OCI-LY7 (cell line): ENCODE results near the gene NCS1. TPM values are rescaled to one million over a fixed set of nuclear protein-coding genes. Genes with fewer than 3 reads are reported as not detected.

Experiments
- BruUV-seq: library from RNA; stranded (reverse); fragments of 400-500 nt; replicated peaks from 2 replicates; lab custom pipeline; 2021; lab: Mats Ljungman, UMichigan
- CTCF ChIA-PET: fragments of 300-600 bp; sonication (Branson Sonifier 250); formaldehyde crosslinking; loops from one replicate; lab custom pipeline; 2022; ENCODE audit warnings: antibody characterized with exemption; ENCODE audit not compliant: unreplicated experiment; lab: Charles Lee
- POLR2A ChIA-PET: fragments of 300-600 bp; sonication (Branson Sonifier 250); formaldehyde crosslinking; loops from one replicate; lab custom pipeline; 2022; ENCODE audit warnings: antibody characterized with exemption; lab: Charles Lee
- DNase-seq: peaks from one replicate; pipeline ENCODE4 v3.0.0-alpha.2; 2015; ENCODE audit warnings: low spot score
- H2AFZ ChIP-seq: fragments of 200-600 bp; sonication (generic), shearing (Covaris generic); 2 replicates; pipeline ENCODE4 v1.6.1; 2014; ENCODE audit warnings: mild to moderate bottlenecking, antibody characterized with exemption, low read length, moderate library complexity
- H3K27ac ChIP-seq: fragments of 200-600 bp; sonication (generic); 2 replicates; pipeline ENCODE4 v1.5.1; 2014; ENCODE audit warnings: mixed run types, low read depth, mild to moderate bottlenecking, moderate library complexity, low read length, inconsistent platforms; ENCODE audit not compliant: poor library complexity, severe bottlenecking
- H3K36me3 ChIP-seq: fragments of 200-600 bp; sonication (generic); 2 replicates; pipeline ENCODE4 v1.6.1; 2014; ENCODE audit warnings: mild to moderate bottlenecking, antibody characterized with exemption, low read length, moderate library complexity, mixed read lengths; ENCODE audit not compliant: insufficient read depth
- H3K4me1 ChIP-seq: fragments of 200-600 bp; sonication (generic); 2 replicates; pipeline ENCODE4 v1.5.1; 2014; ENCODE audit warnings: mild to moderate bottlenecking, low read length; ENCODE audit not compliant: insufficient read depth, poor library complexity, severe bottlenecking
- H3K4me2 ChIP-seq: fragments of 200-600 bp; sonication (generic); 2 replicates; pipeline ENCODE4 v1.6.1; 2014; ENCODE audit warnings: mild to moderate bottlenecking, low read length
- H3K4me3 ChIP-seq: fragments of 200-600 bp; sonication (generic); 2 replicates; pipeline ENCODE4 v1.5.1; 2014; ENCODE audit warnings: mild to moderate bottlenecking, low read depth, low read length; ENCODE audit not compliant: poor library complexity, severe bottlenecking
- H3K79me2 ChIP-seq: fragments of 200-600 bp; sonication (generic); 2 replicates; pipeline ENCODE4 v1.6.1; 2016; ENCODE audit warnings: low read depth, mild to moderate bottlenecking, low read length, moderate library complexity, mixed read lengths; ENCODE audit not compliant: insufficient read depth
- H3K9me2 ChIP-seq: fragments of 200-600 bp; sonication (generic); 2 replicates; pipeline ENCODE4 v1.6.1; 2016; ENCODE audit warnings: mild to moderate bottlenecking, low read length, mixed read lengths; ENCODE audit not compliant: insufficient read depth
- H3K9me3 ChIP-seq: fragments of 200-600 bp; sonication (generic); 2 replicates; pipeline ENCODE4 v1.6.1; 2014; ENCODE audit warnings: mild to moderate bottlenecking, mixed run types, low read length, mixed read lengths
- H4K20me1 ChIP-seq: fragments of 200-600 bp; sonication (generic); 2 replicates; pipeline ENCODE4 v1.6.1; 2014; ENCODE audit warnings: mild to moderate bottlenecking, antibody characterized with exemption, low read length, moderate library complexity, mixed read lengths; ENCODE audit not compliant: insufficient read depth
- EZH2phosphoT487 ChIP-seq: fragments of 200-600 bp; sonication (generic); IDR thresholded peaks from 2 replicates; pipeline ENCODE4 v1.6.1; 2018; ENCODE audit warnings: low read depth, borderline replicate concordance, mild to moderate bottlenecking, mixed run types, antibody characterized with exemption, low read length, moderate library complexity, mixed read lengths
- intact Hi-C: fragments of 100-400 bp; cut with micrococcal nuclease; formaldehyde crosslinking; loops from one replicate; pipeline ENCODE4 v1.10.0; 2022; ENCODE audit not compliant: unreplicated experiment
- total RNA-seq, 2 experiments: library from RNA; depleted of rRNA in 1 of 2; stranded (reverse); fragments of >200 nt in 1 of 2; shearing (Covaris generic) in 1 of 2; gene quantifications; 2 replicates each; pipeline ENCODE4 v1.2.3, GENCODE V29; 2014 to 2022
- TF ChIP-seq, protein P1 (sequence below): fragments of 200-600 bp; sonication (generic); conservative IDR thresholded peaks from 2 replicates; pipeline ENCODE4 v1.5.1; 2014; ENCODE audit warnings: mild to moderate bottlenecking, antibody characterized with exemption, low read length, moderate library complexity, mixed read lengths

NCS1 gene
- total RNA-seq, 2 experiments from 2014 or later, result not detected

DNA sequence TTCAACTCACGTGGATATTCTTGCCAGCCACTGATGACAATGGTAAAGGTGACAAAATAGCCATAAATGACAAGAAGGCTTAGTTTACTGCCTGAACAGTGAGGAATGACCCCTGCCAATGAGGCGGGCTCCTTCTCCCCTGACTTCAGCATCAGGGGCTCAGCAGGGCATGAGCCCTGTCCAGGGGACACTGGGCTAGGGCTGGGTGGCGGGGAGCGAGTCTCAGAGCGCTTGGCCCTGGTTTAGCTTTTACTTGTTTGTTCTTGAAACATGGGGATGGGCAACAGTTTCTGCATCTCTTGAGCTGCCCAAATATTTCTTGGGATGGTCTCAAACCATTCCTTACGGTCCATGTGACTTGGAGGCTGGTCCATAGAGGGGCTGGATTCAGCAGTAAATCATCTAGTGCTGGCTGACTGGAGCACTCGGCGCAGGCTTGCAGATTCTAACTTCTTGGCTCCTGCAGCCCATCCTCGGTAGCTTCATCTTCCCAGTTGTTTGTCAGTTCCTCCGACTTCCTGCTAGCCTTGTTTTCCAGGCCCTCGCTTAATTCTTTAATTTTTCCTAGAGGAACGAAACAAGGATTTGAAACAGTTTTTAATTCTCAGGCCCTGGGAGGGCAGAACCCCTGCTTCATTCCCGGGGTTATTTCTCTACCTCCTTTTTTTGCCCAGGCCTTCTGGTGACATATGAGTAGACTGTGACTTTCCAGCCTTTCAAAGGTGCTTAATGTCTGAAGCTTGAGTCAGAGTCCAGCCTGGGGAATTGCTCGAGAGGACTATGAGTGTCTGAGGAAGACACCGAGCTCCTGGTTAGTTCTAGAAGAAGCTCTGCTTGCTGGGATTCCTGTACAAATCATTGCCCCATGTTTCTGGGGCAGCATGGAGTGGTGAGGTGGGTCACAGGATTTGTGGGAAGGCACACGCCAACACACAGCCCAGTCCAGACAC lies 88.9 kb downstream of the NCS1 start:
- no TSS peak for BruUV-seq
- ChIA-PET CTCF (no interaction called here), POLR2A (no interaction called here)
- Histone ChIP-seq H3K4me3 (no peak overlapping the region), H3K9me2 (no peaks in the 10 kb centered on the region), H3K27ac (no peak overlapping the region), H3K4me2 (no peak overlapping the region), H3K79me2 (no peaks in the 10 kb centered on the region), H3K36me3 (no peaks in the 10 kb centered on the region), H3K4me1 (no peaks in the 10 kb centered on the region), H4K20me1 (no peaks in the 10 kb centered on the region), H2AFZ (no peak overlapping the region), H3K9me3 (no peaks in the 10 kb centered on the region)
- no peak for DNase-seq
- TF ChIP-seq, protein P1, sequence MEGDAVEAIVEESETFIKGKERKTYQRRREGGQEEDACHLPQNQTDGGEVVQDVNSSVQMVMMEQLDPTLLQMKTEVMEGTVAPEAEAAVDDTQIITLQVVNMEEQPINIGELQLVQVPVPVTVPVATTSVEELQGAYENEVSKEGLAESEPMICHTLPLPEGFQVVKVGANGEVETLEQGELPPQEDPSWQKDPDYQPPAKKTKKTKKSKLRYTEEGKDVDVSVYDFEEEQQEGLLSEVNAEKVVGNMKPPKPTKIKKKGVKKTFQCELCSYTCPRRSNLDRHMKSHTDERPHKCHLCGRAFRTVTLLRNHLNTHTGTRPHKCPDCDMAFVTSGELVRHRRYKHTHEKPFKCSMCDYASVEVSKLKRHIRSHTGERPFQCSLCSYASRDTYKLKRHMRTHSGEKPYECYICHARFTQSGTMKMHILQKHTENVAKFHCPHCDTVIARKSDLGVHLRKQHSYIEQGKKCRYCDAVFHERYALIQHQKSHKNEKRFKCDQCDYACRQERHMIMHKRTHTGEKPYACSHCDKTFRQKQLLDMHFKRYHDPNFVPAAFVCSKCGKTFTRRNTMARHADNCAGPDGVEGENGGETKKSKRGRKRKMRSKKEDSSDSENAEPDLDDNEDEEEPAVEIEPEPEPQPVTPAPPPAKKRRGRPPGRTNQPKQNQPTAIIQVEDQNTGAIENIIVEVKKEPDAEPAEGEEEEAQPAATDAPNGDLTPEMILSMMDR, result no peak
- no peak for TF ChIP-seq EZH2phosphoT487
- intact Hi-C loops, result no loop called here

DNA sequence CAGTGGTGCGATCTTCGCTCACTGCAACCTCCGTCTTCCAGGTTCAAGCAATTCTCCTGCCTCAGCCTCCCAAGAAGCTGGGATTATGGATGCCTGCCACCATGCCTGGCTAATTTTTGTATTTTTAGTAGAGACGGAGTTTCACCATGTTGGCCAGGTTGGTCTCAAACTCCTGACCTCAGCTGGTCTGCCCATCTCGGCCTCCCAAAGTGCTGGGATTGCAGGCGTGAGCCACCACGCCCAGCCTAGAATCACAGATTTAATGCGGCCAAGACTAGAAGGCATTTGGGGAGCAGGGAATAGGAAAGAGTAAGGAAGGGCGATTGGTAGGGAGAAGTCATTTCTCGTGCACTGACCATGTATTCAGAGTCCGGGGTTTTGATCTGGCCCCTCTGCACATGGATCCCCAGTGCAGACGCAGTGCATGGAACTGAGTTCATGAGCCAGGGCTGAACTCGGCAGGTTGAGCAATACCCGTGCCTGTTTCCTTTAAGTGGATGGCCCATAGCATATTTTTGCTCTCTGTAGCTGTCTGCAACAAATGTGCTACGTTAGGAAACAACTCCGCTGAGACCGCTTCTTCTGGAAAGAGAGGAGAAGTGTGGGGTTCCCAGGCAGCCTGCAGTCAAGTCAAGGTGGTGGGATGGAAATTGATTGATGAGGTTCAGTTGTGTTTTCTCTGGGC lies 90.0 kb downstream of the NCS1 start:
- TF ChIP-seq, protein P1, result no peak
- no peak for TF ChIP-seq EZH2phosphoT487
- no peaks in the 10 kb centered on the region for H3K4me1 ChIP-seq

More for the DNA sequence above, 90.0 kb downstream of the NCS1 start:
- Histone ChIP-seq H3K27ac (no peak overlapping the region), H3K9me2 (no peaks in the 10 kb centered on the region), H3K9me3 (no peaks in the 10 kb centered on the region), H3K4me3 (no peak overlapping the region), H3K36me3 (no peaks in the 10 kb centered on the region), H4K20me1 (no peaks in the 10 kb centered on the region), H3K4me2 (no peak overlapping the region), H3K79me2 (no peaks in the 10 kb centered on the region), H2AFZ (no peak overlapping the region)
- intact Hi-C loops, result no loop called here
- ChIA-PET CTCF (no interaction called here), POLR2A (no interaction called here)
- no TSS peak for BruUV-seq
- DNase-seq, result no peak
